Activated CD8-positive, alpha-beta memory T cell treated with anti-CD3 and anti-CD28 coated beads, Interleukin-2, amount 50 U/mL, for 4 hours (primary cell): Measurements from ENCODE around the gene TMC6.

Experiments
- DNase-seq: peaks from one replicate; pipeline ENCODE4 v3.0.0-alpha.2; 2020

The TMC6 gene

GRCh38 chr17:78134899-78135385 is 6.4 kb upstream of the TMC6 start:
- DNase-seq, result no peak

- DNase-seq, result peak; percentile 78
Observed at GRCh38 chr17:78133971-78134898, 5.7 kb upstream of the TMC6 start.

- no peak for DNase-seq
Observed at GRCh38 chr17:78133179-78133951, 4.8 kb upstream of the TMC6 start.

GRCh38 chr17:78132767-78133178 is 4.2 kb upstream of the TMC6 start:
- no peak for DNase-seq

- DNase-seq, result peak; percentile 68
Observed at GRCh38 chr17:78132084-78132676, 3.6 kb upstream of the TMC6 start.

GRCh38 chr17:78131172-78132083 is 2.9 kb upstream of the TMC6 start:
- DNase-seq, result peak; percentile 76

- DNase-seq, result peak; percentile 58
Observed at GRCh38 chr17:78130437-78131101, 2.0 kb upstream of the TMC6 start, which contains the start of gene TMC8. Gene TMC8, plus strand, starts transcription at chr17:78130771. Its CDS starts 818 bp downstream, at chr17:78131589.

GRCh38 chr17:78130090-78130436 is 1.5 kb upstream of the TMC6 start:
- DNase-seq, result no peak

GRCh38 chr17:78129351-78130089 is 965 bp upstream of the TMC6 start:
- DNase-seq, result no peak

- DNase-seq, result no peak
Observed at GRCh38 chr17:78127888-78128550, 536 bp downstream of the TMC6 start.

- peak; percentile 62 for DNase-seq
Observed at GRCh38 chr17:78127239-78127887, 1.2 kb downstream of the TMC6 start.

GRCh38 chr17:78126895-78127238 is 1.7 kb downstream of the TMC6 start:
- no peak for DNase-seq

GRCh38 chr17:78125976-78126894 is 2.3 kb downstream of the TMC6 start:
- no peak for DNase-seq

GRCh38 chr17:78125138-78125913 is 3.2 kb downstream of the TMC6 start:
- DNase-seq, result no peak

GRCh38 chr17:78124836-78125137 is 3.8 kb downstream of the TMC6 start:
- no peak for DNase-seq

GRCh38 chr17:78124081-78124835 is 4.3 kb downstream of the TMC6 start:
- no peak for DNase-seq

- no peak for DNase-seq
Observed at GRCh38 chr17:78123258-78123929, 5.2 kb downstream of the TMC6 start.
